GM23338 (cell line): ENCODE data around the gene HLA-DMA. TPM values are rescaled to one million over a fixed set of nuclear protein-coding genes. Genes with fewer than 3 reads are reported as not detected.
A peak's percentile ranks its signal among the peaks of the same experiment; 100 is the strongest.

Experiments used
- ATAC-seq: fragments of 200-7000 bp; cut with Tn5 transposase; 3 replicates; pipeline ENCODE4 v1.9.1; 2020
- DNase-seq: peaks from one replicate; pipeline ENCODE4 v3.0.0-alpha.2; 2015; ENCODE audit warnings: low spot score
- H2AFZ ChIP-seq: fragments of 200-600 bp; sonication (generic); 2 replicates; pipeline ENCODE4 v1.8.0; 2016; ENCODE audit warnings: antibody characterized with exemption, mild to moderate bottlenecking, moderate library complexity
- H3F3A ChIP-seq: fragments of 200-600 bp; sonication (generic); replicated peaks from 2 replicates; pipeline ENCODE4 v1.8.0; 2017; ENCODE audit warnings: antibody characterized with exemption, mixed run types, low read depth
- H3K27ac ChIP-seq: fragments of 200-600 bp; sonication (generic); 2 replicates; pipeline ENCODE4 v1.6.1; 2016; ENCODE audit warnings: low read depth
- H3K27me3 ChIP-seq: fragments of 200-600 bp; sonication (generic); 2 replicates; pipeline ENCODE4 v1.8.0; 2016; ENCODE audit warnings: mild to moderate bottlenecking, mixed run types, moderate library complexity; ENCODE audit not compliant: insufficient read depth
- H3K36me3 ChIP-seq: fragments of 200-600 bp; sonication (generic); 2 replicates; pipeline ENCODE4 v1.8.0; 2016; ENCODE audit warnings: mild to moderate bottlenecking; ENCODE audit not compliant: insufficient read depth
- H3K4me1 ChIP-seq: fragments of 200-600 bp; sonication (generic); 2 replicates; pipeline ENCODE4 v1.8.0; 2016; ENCODE audit warnings: mild to moderate bottlenecking, moderate library complexity; ENCODE audit not compliant: insufficient read depth
- H3K4me2 ChIP-seq: fragments of 200-600 bp; sonication (generic); 2 replicates; pipeline ENCODE4 v1.7.1; 2017; ENCODE audit warnings: mixed run types
- H3K4me3 ChIP-seq: fragments of 200-600 bp; sonication (generic); 2 replicates; pipeline ENCODE4 v1.6.1; 2016; ENCODE audit warnings: mixed run types
- H3K79me2 ChIP-seq: fragments of 200-600 bp; sonication (generic); replicated peaks from 2 replicates; pipeline ENCODE4 v1.8.0; 2017; ENCODE audit warnings: mild to moderate bottlenecking; ENCODE audit not compliant: insufficient read depth
- H3K9me2 ChIP-seq: fragments of 200-600 bp; sonication (generic); 2 replicates; pipeline ENCODE4 v1.8.0; 2017; ENCODE audit not compliant: insufficient read depth
- H4K20me1 ChIP-seq: fragments of 200-600 bp; sonication (generic); replicated peaks from 2 replicates; pipeline ENCODE4 v1.8.0; 2017; ENCODE audit warnings: mild to moderate bottlenecking; ENCODE audit not compliant: insufficient read depth
- H3K27ac Mint-ChIP-seq: 2 replicates; pipeline ENCODE4 v1.8.0; 2020; ENCODE audit warnings: inconsistent platforms, mild to moderate bottlenecking, moderate library complexity, mixed read lengths
- H3K27me3 Mint-ChIP-seq: 3 replicates; pipeline ENCODE4 v1.8.0; 2022; ENCODE audit warnings: low read depth, mild to moderate bottlenecking, moderate library complexity, mixed read lengths, inconsistent platforms; ENCODE audit not compliant: insufficient read depth, poor library complexity
- H3K36me3 Mint-ChIP-seq: 3 replicates; pipeline ENCODE4 v1.8.0; 2021; ENCODE audit warnings: low read depth, mild to moderate bottlenecking, inconsistent platforms, moderate library complexity, mixed read lengths
- H3K4me1 Mint-ChIP-seq: 3 replicates; pipeline ENCODE4 v1.8.0; 2020; ENCODE audit warnings: mild to moderate bottlenecking, inconsistent platforms, mixed read lengths
- H3K4me3 Mint-ChIP-seq: 3 replicates; pipeline ENCODE4 v1.8.0; 2021; ENCODE audit warnings: moderate library complexity, mild to moderate bottlenecking, inconsistent platforms, mixed read lengths
- H3K9me3 Mint-ChIP-seq: 3 replicates; pipeline ENCODE4 v1.8.0; 2020; ENCODE audit warnings: moderate library complexity, mild to moderate bottlenecking, inconsistent platforms, mixed read lengths
- CREB1 ChIP-seq: fragments of 250-450 bp; sonication (Bioruptor Pico); IDR thresholded peaks from 2 replicates; pipeline ENCODE4 v1.5.0; 2020; ENCODE audit warnings: low read depth, mild to moderate bottlenecking, moderate library complexity
- EZH2 ChIP-seq: fragments of 200-600 bp; sonication (generic); IDR thresholded peaks from one replicate; pipeline ENCODE4 v1.8.0; 2017; ENCODE audit warnings: antibody characterized with exemption, mild to moderate bottlenecking, low read depth; ENCODE audit not compliant: unreplicated experiment
- JUNB ChIP-seq: IDR thresholded peaks from one replicate; pipeline ENCODE4 v1.6.1; 2016; ENCODE audit warnings: antibody characterized with exemption; ENCODE audit not compliant: unreplicated experiment
- NANOG ChIP-seq: IDR thresholded peaks from 2 replicates; pipeline ENCODE4 v1.6.1; 2016; ENCODE audit warnings: antibody characterized with exemption, borderline replicate concordance
- POLR2AphosphoS5 ChIP-seq: IDR thresholded peaks from 2 replicates; pipeline ENCODE4 v1.6.1; 2016; ENCODE audit warnings: antibody characterized with exemption, low read depth
- STAT1 ChIP-seq: IDR thresholded peaks from one replicate; pipeline ENCODE4 v1.6.1; 2016; ENCODE audit warnings: antibody characterized with exemption; ENCODE audit not compliant: unreplicated experiment
- ZNF331 ChIP-seq: fragments of 250-450 bp; sonication (Bioruptor Pico); IDR thresholded peaks from 2 replicates; pipeline ENCODE4 v1.5.0; 2020; ENCODE audit warnings: low read depth, mild to moderate bottlenecking, moderate library complexity
- polyA plus RNA-seq: library from polyadenylated mRNA; unstranded; fragments of >200 nt; fragmentation: Nextera tagmentation; extraction: Ambion mirVana; gene quantifications from 2 replicates; pipeline ENCODE4 v1.2.1, GENCODE V29; 2016
- total RNA-seq: library from RNA; depleted of rRNA; stranded (reverse); fragments of >200 nt; shearing (Covaris generic); gene quantifications from 2 replicates; pipeline ENCODE4 v1.2.3, GENCODE V29; 2014
- TF ChIP-seq, protein P1 (sequence below): IDR thresholded peaks from 2 replicates; pipeline ENCODE4 v1.6.1; 2016; ENCODE audit warnings: antibody characterized with exemption
- TF ChIP-seq, protein P2 (sequence below): fragments of 250-450 bp; sonication (Bioruptor Pico); IDR thresholded peaks from 2 replicates; pipeline ENCODE4 v1.5.0; 2020; ENCODE audit warnings: mild to moderate bottlenecking, moderate library complexity

The HLA-DMA gene
- total and polyA plus RNA-seq, 2 experiments from 2014 or later: 5.2 to 6.2 TPM

DNA sequence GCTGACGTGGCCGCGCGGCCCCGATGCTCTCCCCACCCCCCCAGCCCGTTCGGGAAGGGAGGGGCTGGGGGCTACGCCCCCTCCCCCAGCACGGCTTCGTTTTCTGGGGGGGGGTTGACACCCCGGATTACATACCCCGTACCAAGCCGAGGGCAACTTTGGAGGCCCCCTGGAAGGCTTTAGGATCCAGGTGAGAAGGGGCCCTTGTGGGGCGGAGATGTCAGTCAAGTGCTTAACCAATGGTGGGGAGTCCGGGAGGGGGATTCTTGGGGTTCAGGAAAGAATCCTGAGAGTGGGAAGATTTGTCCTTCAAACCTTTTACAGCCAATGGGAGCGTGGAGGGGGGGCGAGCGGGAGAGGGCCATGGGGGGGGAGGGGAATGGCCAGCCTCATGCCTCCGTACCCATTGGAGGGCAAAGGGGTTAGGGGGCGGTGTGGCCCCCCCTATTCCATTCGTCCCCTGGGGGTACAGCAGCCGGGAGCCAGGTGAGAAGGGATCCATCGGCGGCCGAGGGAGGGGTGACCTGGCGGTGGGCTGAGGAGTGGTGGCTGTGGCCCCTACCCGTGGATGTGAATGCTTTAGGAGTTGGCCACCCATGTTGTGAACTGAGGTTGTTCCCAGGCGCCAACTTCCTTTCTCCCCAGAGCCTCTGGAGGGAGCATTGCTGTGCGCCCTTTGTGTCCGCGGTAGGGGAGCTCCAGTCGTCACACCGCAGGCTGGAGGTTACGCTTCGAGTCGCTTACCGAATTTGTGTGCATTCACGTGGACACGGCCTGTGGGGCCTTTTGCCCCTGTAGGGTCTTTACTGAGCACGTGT lies 16.2 kb upstream of the HLA-DMA start:
- H3K27me3 Mint-ChIP-seq: peaks cover 44% of the 10 kb centered on the region
- peak; percentile 6 for ATAC-seq
- TF ChIP-seq, protein P1, sequence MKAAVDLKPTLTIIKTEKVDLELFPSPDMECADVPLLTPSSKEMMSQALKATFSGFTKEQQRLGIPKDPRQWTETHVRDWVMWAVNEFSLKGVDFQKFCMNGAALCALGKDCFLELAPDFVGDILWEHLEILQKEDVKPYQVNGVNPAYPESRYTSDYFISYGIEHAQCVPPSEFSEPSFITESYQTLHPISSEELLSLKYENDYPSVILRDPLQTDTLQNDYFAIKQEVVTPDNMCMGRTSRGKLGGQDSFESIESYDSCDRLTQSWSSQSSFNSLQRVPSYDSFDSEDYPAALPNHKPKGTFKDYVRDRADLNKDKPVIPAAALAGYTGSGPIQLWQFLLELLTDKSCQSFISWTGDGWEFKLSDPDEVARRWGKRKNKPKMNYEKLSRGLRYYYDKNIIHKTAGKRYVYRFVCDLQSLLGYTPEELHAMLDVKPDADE: no peak
- TF ChIP-seq NANOG (no peak), POLR2AphosphoS5 (peak; percentile 66), ZNF331 (CRISPR knock-in tag) (no peak), JUNB (peak; percentile 3), EZH2 (no peak), STAT1 (no peak), CREB1 (CRISPR knock-in tag) (peak; percentile 85)

DNA sequence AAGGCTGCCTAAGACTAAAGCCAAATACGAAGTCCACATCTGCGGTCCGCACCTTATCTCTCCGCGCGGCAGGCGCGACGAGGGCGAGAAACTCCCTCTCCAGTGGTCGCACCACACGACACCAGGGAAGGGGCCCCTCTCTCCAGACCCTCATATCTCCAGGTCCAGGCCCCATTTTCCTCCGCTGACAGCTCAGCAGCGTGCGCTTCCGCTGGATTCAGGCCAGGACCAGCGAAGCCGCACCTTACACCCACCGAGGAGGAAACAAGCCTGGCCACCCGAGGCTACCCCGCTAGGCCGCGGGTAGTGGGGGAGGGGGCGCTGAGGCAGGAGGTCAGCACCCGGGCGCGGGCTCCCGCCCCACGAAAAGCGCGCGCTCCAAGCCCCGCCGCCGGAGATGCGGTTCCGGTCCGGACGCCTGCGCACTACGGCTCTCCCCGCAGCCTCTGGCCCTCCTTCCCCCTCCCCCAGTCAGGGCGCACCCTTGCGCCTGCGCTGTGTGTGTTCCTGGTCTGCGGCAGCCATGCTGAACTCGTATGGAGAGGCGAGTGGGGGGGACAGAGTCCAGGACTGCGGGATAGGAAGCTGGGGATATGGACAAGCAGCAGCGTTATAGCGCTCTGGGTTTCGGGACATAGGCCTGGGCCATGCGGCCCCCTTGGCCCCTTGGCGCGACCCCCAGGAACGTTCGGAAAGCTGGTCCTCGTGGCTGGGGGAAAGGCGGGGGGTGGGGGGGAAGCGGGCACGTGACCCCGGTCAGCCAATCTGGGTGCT lies 15.4 kb upstream of the HLA-DMA start, which contains the start of gene BRD2:
TSS of gene BRD2 (plus strand) at position 502 of the 774 bp plus-strand sequence. CDS start 4,305 bp downstream, outside the sequence.
- Mint-ChIP-seq H3K27ac (peak within 1 kb of the TSS; percentile 100), H3K4me1 (peaks cover 11% of the 10 kb centered on the region), H3K4me3 (peak within 1 kb of the TSS; percentile 98), H3K36me3 (peaks cover 38% of the 10 kb centered on the region), H3K9me3 (peaks cover 6% of the 10 kb centered on the region), H3K27me3 (peaks cover 37% of the 10 kb centered on the region)
- peak; percentile 96 for DNase-seq
- Histone ChIP-seq H3K9me2 (no peaks in the 10 kb centered on the region), H3F3A (peaks cover 19% of the 10 kb centered on the region), H3K79me2 (peaks cover 44% of the 10 kb centered on the region), H3K4me2 (peak within 1 kb of the TSS; percentile 100), H3K27me3 (no peaks in the 10 kb centered on the region), H4K20me1 (peaks cover 9% of the 10 kb centered on the region), H2AFZ (0 out of 2 replicates have a peak within 1 kb of the TSS, but pooled peaks have one; percentile 21), H3K4me1 (peaks cover 5% of the 10 kb centered on the region; the same call in 1 of the 2 replicates), H3K27ac (peak within 1 kb of the TSS; percentile 100), H3K36me3 (peaks cover 4% of the 10 kb centered on the region; the same call in 1 of the 2 replicates), H3K4me3 (peak within 1 kb of the TSS; percentile 99)
- peak; percentile 79 for TF ChIP-seq POLR2AphosphoS5
- TF ChIP-seq, protein P2, sequence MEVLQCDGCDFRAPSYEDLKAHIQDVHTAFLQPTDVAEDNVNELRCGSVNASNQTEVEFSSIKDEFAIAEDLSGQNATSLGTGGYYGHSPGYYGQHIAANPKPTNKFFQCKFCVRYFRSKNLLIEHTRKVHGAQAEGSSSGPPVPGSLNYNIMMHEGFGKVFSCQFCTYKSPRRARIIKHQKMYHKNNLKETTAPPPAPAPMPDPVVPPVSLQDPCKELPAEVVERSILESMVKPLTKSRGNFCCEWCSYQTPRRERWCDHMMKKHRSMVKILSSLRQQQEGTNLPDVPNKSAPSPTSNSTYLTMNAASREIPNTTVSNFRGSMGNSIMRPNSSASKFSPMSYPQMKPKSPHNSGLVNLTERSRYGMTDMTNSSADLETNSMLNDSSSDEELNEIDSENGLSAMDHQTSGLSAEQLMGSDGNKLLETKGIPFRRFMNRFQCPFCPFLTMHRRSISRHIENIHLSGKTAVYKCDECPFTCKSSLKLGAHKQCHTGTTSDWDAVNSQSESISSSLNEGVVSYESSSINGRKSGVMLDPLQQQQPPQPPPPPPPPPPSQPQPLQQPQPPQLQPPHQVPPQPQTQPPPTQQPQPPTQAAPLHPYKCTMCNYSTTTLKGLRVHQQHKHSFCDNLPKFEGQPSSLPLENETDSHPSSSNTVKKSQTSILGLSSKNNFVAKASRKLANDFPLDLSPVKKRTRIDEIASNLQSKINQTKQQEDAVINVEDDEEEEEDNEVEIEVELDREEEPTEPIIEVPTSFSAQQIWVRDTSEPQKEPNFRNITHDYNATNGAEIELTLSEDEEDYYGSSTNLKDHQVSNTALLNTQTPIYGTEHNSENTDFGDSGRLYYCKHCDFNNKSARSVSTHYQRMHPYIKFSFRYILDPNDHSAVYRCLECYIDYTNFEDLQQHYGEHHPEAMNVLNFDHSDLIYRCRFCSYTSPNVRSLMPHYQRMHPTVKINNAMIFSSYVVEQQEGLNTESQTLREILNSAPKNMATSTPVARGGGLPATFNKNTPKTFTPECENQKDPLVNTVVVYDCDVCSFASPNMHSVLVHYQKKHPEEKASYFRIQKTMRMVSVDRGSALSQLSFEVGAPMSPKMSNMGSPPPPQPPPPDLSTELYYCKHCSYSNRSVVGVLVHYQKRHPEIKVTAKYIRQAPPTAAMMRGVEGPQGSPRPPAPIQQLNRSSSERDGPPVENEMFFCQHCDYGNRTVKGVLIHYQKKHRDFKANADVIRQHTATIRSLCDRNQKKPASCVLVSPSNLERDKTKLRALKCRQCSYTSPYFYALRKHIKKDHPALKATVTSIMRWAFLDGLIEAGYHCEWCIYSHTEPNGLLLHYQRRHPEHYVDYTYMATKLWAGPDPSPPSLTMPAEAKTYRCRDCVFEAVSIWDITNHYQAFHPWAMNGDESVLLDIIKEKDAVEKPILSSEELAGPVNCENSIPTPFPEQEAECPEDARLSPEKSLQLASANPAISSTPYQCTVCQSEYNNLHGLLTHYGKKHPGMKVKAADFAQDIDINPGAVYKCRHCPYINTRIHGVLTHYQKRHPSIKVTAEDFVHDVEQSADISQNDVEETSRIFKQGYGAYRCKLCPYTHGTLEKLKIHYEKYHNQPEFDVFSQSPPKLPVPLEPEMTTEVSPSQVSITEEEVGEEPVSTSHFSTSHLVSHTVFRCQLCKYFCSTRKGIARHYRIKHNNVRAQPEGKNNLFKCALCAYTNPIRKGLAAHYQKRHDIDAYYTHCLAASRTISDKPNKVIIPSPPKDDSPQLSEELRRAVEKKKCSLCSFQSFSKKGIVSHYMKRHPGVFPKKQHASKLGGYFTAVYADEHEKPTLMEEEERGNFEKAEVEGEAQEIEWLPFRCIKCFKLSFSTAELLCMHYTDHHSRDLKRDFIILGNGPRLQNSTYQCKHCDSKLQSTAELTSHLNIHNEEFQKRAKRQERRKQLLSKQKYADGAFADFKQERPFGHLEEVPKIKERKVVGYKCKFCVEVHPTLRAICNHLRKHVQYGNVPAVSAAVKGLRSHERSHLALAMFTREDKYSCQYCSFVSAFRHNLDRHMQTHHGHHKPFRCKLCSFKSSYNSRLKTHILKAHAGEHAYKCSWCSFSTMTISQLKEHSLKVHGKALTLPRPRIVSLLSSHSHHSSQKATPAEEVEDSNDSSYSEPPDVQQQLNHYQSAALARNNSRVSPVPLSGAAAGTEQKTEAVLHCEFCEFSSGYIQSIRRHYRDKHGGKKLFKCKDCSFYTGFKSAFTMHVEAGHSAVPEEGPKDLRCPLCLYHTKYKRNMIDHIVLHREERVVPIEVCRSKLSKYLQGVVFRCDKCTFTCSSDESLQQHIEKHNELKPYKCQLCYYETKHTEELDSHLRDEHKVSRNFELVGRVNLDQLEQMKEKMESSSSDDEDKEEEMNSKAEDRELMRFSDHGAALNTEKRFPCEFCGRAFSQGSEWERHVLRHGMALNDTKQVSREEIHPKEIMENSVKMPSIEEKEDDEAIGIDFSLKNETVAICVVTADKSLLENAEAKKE: no peak
- ATAC-seq: peak; percentile 18

More for the DNA sequence above, 16.2 kb upstream of the HLA-DMA start:
- Mint-ChIP-seq H3K27ac (peak overlapping the region; percentile 100), H3K9me3 (peaks cover 12% of the 10 kb centered on the region), H3K4me3 (peak overlapping the region; percentile 98), H3K4me1 (peaks cover 11% of the 10 kb centered on the region), H3K36me3 (peaks cover 46% of the 10 kb centered on the region)
- Histone ChIP-seq H3K79me2 (peaks cover 52% of the 10 kb centered on the region), H3K36me3 (peaks cover 11% of the 10 kb centered on the region; the same call in 1 of the 2 replicates), H3K4me2 (peak overlapping the region; percentile 100), H2AFZ (no peak overlapping the region), H3K9me2 (no peaks in the 10 kb centered on the region), H3K27ac (peak overlapping the region; percentile 100), H3F3A (peaks cover 25% of the 10 kb centered on the region), H3K4me3 (peak overlapping the region; percentile 99), H3K4me1 (peaks cover 6% of the 10 kb centered on the region; the same call in 1 of the 2 replicates), H3K27me3 (no peaks in the 10 kb centered on the region), H4K20me1 (peaks cover 17% of the 10 kb centered on the region)
- DNase-seq: peak; percentile 98
